Panc1 (cell line): ENCODE results near the gene NPSR1. TPM values are rescaled to one million over a fixed set of nuclear protein-coding genes. Genes with fewer than 3 reads are reported as not detected.

Source experiments
- ATAC-seq: fragments of 200-7000 bp; cut with Tn5 transposase; 2 replicates; pipeline ENCODE4 v1.9.1; 2020; ENCODE audit warnings: mild to moderate bottlenecking, moderate library complexity
- BruUV-seq: library from RNA; stranded (reverse); fragments of 400-500 nt; replicated peaks from 2 replicates; lab custom pipeline; 2021; lab: Mats Ljungman, UMichigan
- CTCF ChIA-PET: fragments of 300-600 bp; sonication (Branson Sonifier 250); formaldehyde crosslinking; loops from one replicate; lab custom pipeline; 2022; ENCODE audit warnings: antibody characterized with exemption; lab: Charles Lee
- POLR2A ChIA-PET: fragments of 300-600 bp; sonication (Branson Sonifier 250); formaldehyde crosslinking; loops from one replicate; lab custom pipeline; 2022; ENCODE audit warnings: antibody characterized with exemption; lab: Charles Lee
- DNase-seq: peaks from one replicate; pipeline ENCODE4 v3.0.0-alpha.2; 2010; ENCODE audit warnings: low read depth, low spot score
- H3K27ac ChIP-seq: 2 replicates; pipeline ENCODE4 v1.5.1; 2011; ENCODE audit warnings: mild to moderate bottlenecking, low read length, inconsistent platforms
- H3K27me3 ChIP-seq: fragments of 200-500 bp; sonication (Bioruptor generic); 2 replicates; pipeline ENCODE4 v1.6.0; 2014; ENCODE audit warnings: low read length, inconsistent platforms; ENCODE audit not compliant: control insufficient read depth, insufficient read depth
- H3K36me3 ChIP-seq: fragments of 200-500 bp; sonication (Bioruptor generic); 2 replicates; pipeline ENCODE4 v1.5.1; 2014; ENCODE audit warnings: inconsistent platforms, mild to moderate bottlenecking, low read length, moderate library complexity; ENCODE audit not compliant: control insufficient read depth, insufficient read depth
- H3K4me1 ChIP-seq: 2 replicates; pipeline ENCODE4 v1.5.1; 2011; ENCODE audit warnings: inconsistent platforms, mild to moderate bottlenecking, low read length, moderate library complexity; ENCODE audit not compliant: control insufficient read depth, insufficient read depth
- H3K4me3 ChIP-seq, 2 experiments: 2 replicates each; pipeline ENCODE4 v1.5.1; 2011 to 2012; ENCODE audit warnings: low read depth in 2 of 2, low read length in 2 of 2, mild to moderate bottlenecking in 2 of 2, inconsistent platforms in 1 of 2, moderate library complexity in 1 of 2
- H3K9me3 ChIP-seq: fragments of 200-500 bp; sonication (Bioruptor generic); 2 replicates; pipeline ENCODE4 v1.5.1; 2014; ENCODE audit warnings: low read depth, mild to moderate bottlenecking, inconsistent platforms, low read length, moderate library complexity; ENCODE audit not compliant: control insufficient read depth, insufficient read depth
- CTCF ChIP-seq: fragments of 450-650 bp; IDR thresholded peaks from 2 replicates; pipeline ENCODE4 v1.5.1; 2017; ENCODE audit warnings: mild to moderate bottlenecking
- POLR2AphosphoS5 ChIP-seq: IDR thresholded peaks from 2 replicates; pipeline ENCODE4 v1.6.1; 2012; ENCODE audit warnings: mild to moderate bottlenecking, low read depth, low read length, moderate library complexity
- REST ChIP-seq, 2 experiments: IDR thresholded peaks; 2 replicates each; pipeline ENCODE4 v1.6.1; 2011 to 2012; ENCODE audit warnings: low read depth in 2 of 2, control low read depth in 1 of 2, low read length in 1 of 2, mild to moderate bottlenecking in 1 of 2, moderate library complexity in 1 of 2; ENCODE audit not compliant: insufficient read depth in 1 of 2
- SIN3A ChIP-seq: IDR thresholded peaks from 2 replicates; pipeline ENCODE4 v1.6.1; 2012; ENCODE audit warnings: low read depth, mild to moderate bottlenecking, low read length, moderate library complexity, borderline replicate concordance; ENCODE audit not compliant: insufficient read depth
- TCF7L2 ChIP-seq: IDR thresholded peaks from 2 replicates; pipeline ENCODE4 v1.6.1; 2011; ENCODE audit warnings: mild to moderate bottlenecking, low read depth, low read length, inconsistent platforms
- in situ Hi-C: cut with HindIII; loops from 2 replicates; pipeline ENCODE4 v1.10.0; 2016; ENCODE audit warnings: low sequenced_read_pairs, low pct_unique_long_range_greater_than_20kb
- intact Hi-C: fragments of 100-400 bp; cut with micrococcal nuclease; formaldehyde crosslinking; loops from one replicate; pipeline ENCODE4 v1.10.0; 2022; ENCODE audit not compliant: unreplicated experiment
- total RNA-seq: library from RNA; stranded (reverse); gene quantifications from one replicate; pipeline ENCODE4 v1.2.1, GENCODE V29; 2021; ENCODE audit not compliant: unreplicated experiment

Gene NPSR1
- total RNA-seq, 1 experiment from 2014 or later: not detected

GRCh38 chr7:34656041-34656440 is 2.0 kb upstream of the NPSR1 start:
- no peaks in the 10 kb centered on the region for H3K36me3 ChIP-seq
- no peak overlapping the region for H3K27ac ChIP-seq
- TF ChIP-seq TCF7L2: no peak
- no peak for TF ChIP-seq SIN3A
- no peak for TF ChIP-seq REST (IDR thresholded peaks at IDR 0.05; ENCODE audit: insufficient read depth in 1 of 2, low read depth in 2 of 2, low read length in 1 of 2)
- no peak for TF ChIP-seq CTCF
- no peak for TF ChIP-seq POLR2AphosphoS5
- CTCF ChIA-PET: no interaction called here
- DNase-seq (no peak), ATAC-seq (no peak)
- no TSS peak for BruUV-seq
- no peak overlapping the region for H3K4me3 ChIP-seq
- no peaks in the 10 kb centered on the region for H3K9me3 ChIP-seq
- 0 out of 2 replicates have a peak, but pooled peaks cover 5% of the 10 kb centered on the region for H3K27me3 ChIP-seq
- no peaks in the 10 kb centered on the region for H3K4me1 ChIP-seq
- intact Hi-C loops (no loop called here), in situ Hi-C loops (no loop called here)
- POLR2A ChIA-PET: no interaction called here

DNA sequence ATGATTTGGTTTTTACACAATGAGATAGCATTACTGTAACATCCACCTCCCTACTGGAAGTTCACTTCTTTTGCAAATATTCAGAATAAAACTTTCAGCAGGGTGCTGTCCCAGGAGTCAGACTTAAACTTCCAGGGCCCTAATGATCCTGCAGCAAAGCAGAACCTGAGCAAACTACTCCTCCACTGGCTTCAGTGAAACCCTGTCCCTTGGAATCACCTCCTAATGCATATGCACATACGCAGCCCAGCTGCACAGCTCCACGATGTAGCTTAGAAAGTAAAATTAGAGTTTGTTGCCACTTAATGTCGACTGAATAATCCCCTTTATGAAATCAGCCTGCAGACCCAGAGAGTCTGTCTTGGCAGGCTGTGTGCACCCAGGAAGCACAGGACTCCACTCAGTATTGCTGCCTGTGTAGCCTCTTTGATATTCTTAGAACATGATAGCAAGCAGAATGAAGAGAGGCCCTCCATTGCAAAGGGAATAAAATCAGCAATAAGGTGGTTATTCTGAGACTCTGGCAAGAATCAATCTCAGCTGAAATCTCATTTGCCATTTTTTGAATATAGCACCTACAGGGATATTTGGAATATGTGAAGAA is 1.6 kb downstream of the NPSR1 start:
- no TSS peak for BruUV-seq
- Histone ChIP-seq H3K4me3 (no peak overlapping the region), H3K4me1 (no peaks in the 10 kb centered on the region), H3K27ac (no peak overlapping the region), H3K27me3 (peaks cover 5% of the 10 kb centered on the region; the same call in 1 of the 2 replicates), H3K9me3 (no peaks in the 10 kb centered on the region), H3K36me3 (no peaks in the 10 kb centered on the region)
- in situ Hi-C loops: no loop called here
- POLR2A ChIA-PET: no interaction called here
- DNase-seq: no peak
- CTCF ChIA-PET: no interaction called here
- TF ChIP-seq REST (IDR thresholded peaks at IDR 0.05; ENCODE audit: insufficient read depth in 1 of 2, low read depth in 2 of 2, low read length in 1 of 2) (no peak), TCF7L2 (no peak), POLR2AphosphoS5 (no peak), CTCF (no peak), SIN3A (no peak)
- no peak for ATAC-seq
- intact Hi-C loops: no loop called here
